HCT116 (cell line): Measurements from ENCODE around the gene MYRF. TPM values are rescaled to one million over a fixed set of nuclear protein-coding genes. Genes with fewer than 3 reads are reported as not detected.

Experiments
- ATAC-seq: fragments of 200-7000 bp; cut with Tn5 transposase; 2 replicates; pipeline ENCODE4 v1.9.1; 2020; ENCODE audit warnings: mild to moderate bottlenecking, moderate library complexity
- BruUV-seq: library from RNA; stranded (reverse); fragments of 400-500 nt; replicated peaks from 2 replicates; lab custom pipeline; 2021; lab: Mats Ljungman, UMichigan
- CTCF ChIA-PET: fragments of 300-600 bp; sonication (Branson Sonifier 250); formaldehyde crosslinking; loops from one replicate; lab custom pipeline; 2021; ENCODE audit warnings: antibody characterized with exemption; lab: Charles Lee
- POLR2A ChIA-PET: fragments of 300-600, 350-600 bp; sonication (Branson Sonifier 250); formaldehyde crosslinking; loops from one replicate; lab custom pipeline; 2021; ENCODE audit warnings: antibody characterized with exemption; lab: Charles Lee
- RAD21 ChIA-PET, 2 experiments: fragments of 300-600 bp; sonication (Branson Sonifier 250); formaldehyde crosslinking; loops; one replicate each; lab custom pipeline; 2023; ENCODE audit warnings: low total read pairs in 2 of 2; ENCODE audit not compliant: uncharacterized antibody in 2 of 2, unreplicated experiment in 2 of 2, low non-redundant PET in 1 of 2; lab: Charles Lee
- DNase-seq: peaks from one replicate; pipeline ENCODE4 v3.0.0-alpha.2; 2010; ENCODE audit warnings: low read depth, low spot score
- H2AFZ ChIP-seq: fragments of 200-600 bp; shearing (Covaris generic), sonication (generic); 2 replicates; pipeline ENCODE4 v1.6.1; 2017; ENCODE audit warnings: low read depth, mixed run types, mixed read lengths, antibody characterized with exemption, low read length; ENCODE audit not compliant: poor library complexity, severe bottlenecking
- H3K27ac ChIP-seq: 2 replicates; pipeline ENCODE4 v1.5.1; 2012; ENCODE audit warnings: low read depth, low read length
- H3K27me3 ChIP-seq: fragments of 200-600 bp; sonication (generic); 2 replicates; pipeline ENCODE4 v1.6.1; 2016; ENCODE audit warnings: mixed run types, low read length, mixed read lengths; ENCODE audit not compliant: insufficient read depth
- H3K36me3 ChIP-seq, 2 experiments: fragments of 200-500 bp in 1 of 2; fragments of 200-600 bp in 1 of 2; sonication (Bioruptor generic) in 1 of 2; sonication (generic) in 1 of 2; 2 replicates each; pipeline versions ENCODE4 v1.5.1 to v1.6.1; 2014 to 2016; ENCODE audit warnings: low read length in 2 of 2, inconsistent platforms in 1 of 2, mixed read lengths in 1 of 2, mixed run types in 1 of 2; ENCODE audit not compliant: insufficient read depth in 2 of 2, control insufficient read depth in 1 of 2
- H3K4me1 ChIP-seq, 2 experiments: fragments of 200-600 bp in 1 of 2; sonication (generic) in 1 of 2; 2 replicates each; pipeline versions ENCODE4 v1.5.1 to v1.6.1; 2012 to 2017; ENCODE audit warnings: low read length in 2 of 2, inconsistent platforms in 1 of 2, mild to moderate bottlenecking in 1 of 2, mixed read lengths in 1 of 2, mixed run types in 1 of 2, moderate library complexity in 1 of 2; ENCODE audit not compliant: insufficient read depth in 2 of 2, control insufficient read depth in 1 of 2
- H3K4me2 ChIP-seq: fragments of 200-600 bp; sonication (generic); 2 replicates; pipeline ENCODE4 v1.6.1; 2017; ENCODE audit warnings: mixed run types, low read length, mixed read lengths
- H3K4me3 ChIP-seq, 2 experiments: fragments of 200-600 bp in 1 of 2; sonication (generic) in 1 of 2; replicated peaks in 1 of 2; 2 replicates each; pipeline ENCODE4 v1.5.1; 2011 to 2016; ENCODE audit warnings: low read length in 2 of 2, control low read depth in 1 of 2, low read depth in 1 of 2, mild to moderate bottlenecking in 1 of 2, mixed read lengths in 1 of 2, mixed run types in 1 of 2
- H3K79me2 ChIP-seq: fragments of 200-600 bp; sonication (generic); 2 replicates; pipeline ENCODE4 v1.6.1; 2017; ENCODE audit warnings: mild to moderate bottlenecking, mixed run types, low read length, moderate library complexity, mixed read lengths; ENCODE audit not compliant: insufficient read depth
- H3K9ac ChIP-seq: fragments of 200-600 bp; sonication (generic); 2 replicates; pipeline ENCODE4 v1.6.1; 2016; ENCODE audit warnings: low read length, mixed read lengths
- H3K9me2 ChIP-seq: fragments of 200-600 bp; sonication (generic), shearing (Covaris generic); 2 replicates; pipeline ENCODE4 v1.6.1; 2017; ENCODE audit warnings: mixed run types, mild to moderate bottlenecking, moderate library complexity; ENCODE audit not compliant: insufficient read depth
- H3K9me3 ChIP-seq, 2 experiments: fragments of 200-500 bp in 1 of 2; fragments of 200-600 bp in 1 of 2; sonication (Bioruptor generic) in 1 of 2; sonication (generic) in 1 of 2; 2 replicates each; pipeline ENCODE4 v1.6.1; 2014 to 2017; ENCODE audit warnings: low read length in 2 of 2, mixed read lengths in 2 of 2, inconsistent platforms in 1 of 2, low read depth in 1 of 2, mild to moderate bottlenecking in 1 of 2, mixed run types in 1 of 2, moderate library complexity in 1 of 2; ENCODE audit not compliant: control insufficient read depth in 1 of 2, insufficient read depth in 1 of 2
- H4K20me1 ChIP-seq: fragments of 200-600 bp; sonication (generic), shearing (Covaris generic); 2 replicates; pipeline ENCODE4 v1.6.1; 2017; ENCODE audit warnings: mixed run types, mild to moderate bottlenecking, moderate library complexity; ENCODE audit not compliant: insufficient read depth
- CEBPB ChIP-seq: IDR thresholded peaks from 2 replicates; pipeline ENCODE4 v1.6.1; 2012; ENCODE audit warnings: low read depth
- ELF1 ChIP-seq: IDR thresholded peaks from 2 replicates; pipeline ENCODE4 v1.6.1; 2012; ENCODE audit warnings: low read depth, borderline replicate concordance
- EZH2 ChIP-seq: fragments of 200-600 bp; sonication (generic); IDR thresholded peaks from 2 replicates; pipeline ENCODE4 v1.6.1; 2017; ENCODE audit warnings: antibody characterized with exemption, mixed run types
- FOSL1 ChIP-seq: IDR thresholded peaks from 2 replicates; pipeline ENCODE4 v1.6.1; 2012; ENCODE audit warnings: low read depth
- JUND ChIP-seq: IDR thresholded peaks from 2 replicates; pipeline ENCODE4 v1.6.1; 2012
- POLR2A ChIP-seq: IDR thresholded peaks from 2 replicates; pipeline ENCODE4 v1.7.0; 2011; ENCODE audit warnings: borderline replicate concordance; ENCODE audit not compliant: insufficient read depth, insufficient read length; ENCODE audit errors: extremely low read depth
- POLR2AphosphoS5 ChIP-seq: IDR thresholded peaks from 2 replicates; pipeline ENCODE4 v1.6.1; 2011; ENCODE audit warnings: mild to moderate bottlenecking, low read depth, low read length, moderate library complexity
- RAD21 ChIP-seq: IDR thresholded peaks from 2 replicates; pipeline ENCODE4 v1.6.1; 2012; ENCODE audit warnings: low read depth, mild to moderate bottlenecking
- SP1 ChIP-seq: IDR thresholded peaks from 2 replicates; pipeline ENCODE4 v1.6.1; 2012; ENCODE audit warnings: low read depth
- SRF ChIP-seq: IDR thresholded peaks from 2 replicates; pipeline ENCODE4 v1.6.1; 2012; ENCODE audit warnings: low read depth
- ZFX ChIP-seq: fragments of 450-650 bp; IDR thresholded peaks from 2 replicates; pipeline ENCODE4 v1.6.1; 2017
- intact Hi-C: fragments of 100-400 bp; cut with micrococcal nuclease; formaldehyde crosslinking; loops from 2 replicates; pipeline ENCODE4 v1.10.0; 2022
- total RNA-seq: library from RNA; stranded (reverse); gene quantifications from one replicate; pipeline ENCODE4 v1.2.1, GENCODE V29; 2021; ENCODE audit not compliant: unreplicated experiment
- TF ChIP-seq, protein P1 (sequence below): IDR thresholded peaks from 2 replicates; pipeline ENCODE4 v1.6.1; 2012
- TF ChIP-seq, protein P2 (sequence below): IDR thresholded peaks from 2 replicates; pipeline ENCODE4 v1.6.1; 2011; ENCODE audit warnings: mild to moderate bottlenecking, low read length, moderate library complexity; ENCODE audit not compliant: insufficient replicate concordance; ENCODE audit errors: extremely low read depth
- TF ChIP-seq, protein P3 (sequence below): IDR thresholded peaks from 2 replicates; pipeline ENCODE4 v1.6.1; 2012
- TF ChIP-seq, protein P4 (sequence below): IDR thresholded peaks from 2 replicates; pipeline ENCODE4 v1.6.1; 2012; ENCODE audit warnings: low read depth

Gene MYRF
- total RNA-seq, 1 experiment from 2014 or later: 52.3 TPM

DNA sequence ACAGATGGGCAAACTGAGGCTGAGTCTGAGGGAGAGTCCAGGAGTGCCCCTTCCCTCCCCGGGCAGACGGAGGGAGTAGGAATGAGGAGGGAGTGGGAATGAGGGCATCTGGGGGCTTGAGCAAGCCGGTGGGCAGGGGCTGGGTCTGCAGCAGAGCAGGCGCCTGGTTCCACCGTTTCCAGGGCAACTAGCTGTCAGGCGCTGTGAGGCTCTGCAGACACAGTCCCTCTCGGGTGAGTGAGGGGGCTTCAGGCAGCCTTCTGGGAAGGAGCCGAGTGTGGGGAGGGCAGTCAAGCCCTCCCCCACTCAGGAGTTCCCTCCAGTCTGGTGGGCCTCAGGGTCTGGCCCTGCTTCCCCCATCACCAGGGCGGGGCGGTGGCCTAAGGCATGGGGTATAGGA lies 20.9 kb downstream of the MYRF start:
- Histone ChIP-seq H3K4me1 (peaks cover 10 to 20% of the 10 kb centered on the region in 2 experiments), H3K27me3 (no peaks in the 10 kb centered on the region), H3K79me2 (no peaks in the 10 kb centered on the region), H3K9me2 (no peaks in the 10 kb centered on the region), H3K4me2 (no peak overlapping the region), H3K36me3 (peaks cover 0 to 5% of the 10 kb centered on the region in 2 experiments; a peak in 1 of 4 replicates), H3K9me3 (no peaks in the 10 kb centered on the region), H3K27ac (no peak overlapping the region), H4K20me1 (no peaks in the 10 kb centered on the region), H3K4me3 (no peak overlapping the region), H2AFZ (no peak overlapping the region), H3K9ac (no peak overlapping the region)
- CTCF ChIA-PET: interaction anchor here (1.1 kb wide), 1 partner anchor 26 kb away, joined by 8 read pairs; no protein-coding TSS in a partner anchor
- no TSS peak for BruUV-seq
- intact Hi-C loops: no loop called here
- RAD21 ChIA-PET: interaction anchor here in 1 of 2 experiments (1.3 kb wide), 1 partner anchor 26 kb away, joined by 8 read pairs; no protein-coding TSS in a partner anchor
- TF ChIP-seq POLR2A (no peak), CEBPB (no peak), FOSL1 (no peak), SRF (no peak), SP1 (no peak), RAD21 (no peak)
- TF ChIP-seq, protein P1, sequence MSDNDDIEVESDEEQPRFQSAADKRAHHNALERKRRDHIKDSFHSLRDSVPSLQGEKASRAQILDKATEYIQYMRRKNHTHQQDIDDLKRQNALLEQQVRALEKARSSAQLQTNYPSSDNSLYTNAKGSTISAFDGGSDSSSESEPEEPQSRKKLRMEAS: no peak
- TF ChIP-seq, protein P2, sequence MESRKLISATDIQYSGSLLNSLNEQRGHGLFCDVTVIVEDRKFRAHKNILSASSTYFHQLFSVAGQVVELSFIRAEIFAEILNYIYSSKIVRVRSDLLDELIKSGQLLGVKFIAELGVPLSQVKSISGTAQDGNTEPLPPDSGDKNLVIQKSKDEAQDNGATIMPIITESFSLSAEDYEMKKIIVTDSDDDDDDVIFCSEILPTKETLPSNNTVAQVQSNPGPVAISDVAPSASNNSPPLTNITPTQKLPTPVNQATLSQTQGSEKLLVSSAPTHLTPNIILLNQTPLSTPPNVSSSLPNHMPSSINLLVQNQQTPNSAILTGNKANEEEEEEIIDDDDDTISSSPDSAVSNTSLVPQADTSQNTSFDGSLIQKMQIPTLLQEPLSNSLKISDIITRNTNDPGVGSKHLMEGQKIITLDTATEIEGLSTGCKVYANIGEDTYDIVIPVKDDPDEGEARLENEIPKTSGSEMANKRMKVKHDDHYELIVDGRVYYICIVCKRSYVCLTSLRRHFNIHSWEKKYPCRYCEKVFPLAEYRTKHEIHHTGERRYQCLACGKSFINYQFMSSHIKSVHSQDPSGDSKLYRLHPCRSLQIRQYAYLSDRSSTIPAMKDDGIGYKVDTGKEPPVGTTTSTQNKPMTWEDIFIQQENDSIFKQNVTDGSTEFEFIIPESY: no peak
- DNase-seq: no peak
- no peak for ATAC-seq
- POLR2A ChIA-PET: interaction anchor here (1.0 kb wide), 1 partner anchor 18 kb away, joined by 3 read pairs; no protein-coding TSS in a partner anchor

DNA sequence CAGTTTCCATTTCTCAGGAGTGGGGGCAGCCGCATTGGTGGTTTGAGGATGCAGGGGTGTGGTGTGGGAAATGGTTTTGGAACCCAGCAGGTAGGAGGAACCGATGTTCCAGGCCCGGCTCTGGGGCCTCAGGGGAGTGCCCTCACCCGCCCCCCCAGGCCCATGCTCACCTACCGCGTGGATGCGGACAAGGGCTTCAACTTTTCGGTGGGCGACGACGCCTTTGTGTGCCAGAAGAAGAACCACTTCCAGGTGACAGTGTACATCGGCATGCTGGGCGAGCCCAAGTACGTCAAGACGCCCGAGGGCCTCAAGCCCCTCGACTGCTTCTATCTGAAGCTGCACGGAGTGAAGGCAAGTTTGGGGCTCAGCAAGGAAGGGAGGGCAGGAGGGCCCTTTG lies 21.4 kb downstream of the MYRF start:
- no peak overlapping the region for H3K27ac ChIP-seq
- peaks cover 10 to 20% of the 10 kb centered on the region in 2 experiments for H3K4me1 ChIP-seq
- H3K79me2 ChIP-seq: no peaks in the 10 kb centered on the region
- no peak overlapping the region for H3K9ac ChIP-seq
- ChIA-PET CTCF (no interaction called here), RAD21 (no interaction called here), POLR2A (no interaction called here)
- intact Hi-C loops: no loop called here
- H3K36me3 ChIP-seq: peaks cover 0 to 7% of the 10 kb centered on the region in 2 experiments; a peak in 1 of 4 replicates
- no peaks in the 10 kb centered on the region for H3K9me3 ChIP-seq
- H3K27me3 ChIP-seq: no peaks in the 10 kb centered on the region
- BruUV-seq: no TSS peak
- H4K20me1 ChIP-seq: no peaks in the 10 kb centered on the region
- no peak overlapping the region for H2AFZ ChIP-seq
- H3K9me2 ChIP-seq: no peaks in the 10 kb centered on the region
- ATAC-seq (no peak), DNase-seq (no peak)
- no peak overlapping the region for H3K4me2 ChIP-seq
- H3K4me3 ChIP-seq: no peak overlapping the region
- no peak for TF ChIP-seq ELF1
- TF ChIP-seq SP1: no peak
- TF ChIP-seq JUND: no peak
- no peak for TF ChIP-seq EZH2
- TF ChIP-seq POLR2AphosphoS5: no peak
- TF ChIP-seq, protein P3, sequence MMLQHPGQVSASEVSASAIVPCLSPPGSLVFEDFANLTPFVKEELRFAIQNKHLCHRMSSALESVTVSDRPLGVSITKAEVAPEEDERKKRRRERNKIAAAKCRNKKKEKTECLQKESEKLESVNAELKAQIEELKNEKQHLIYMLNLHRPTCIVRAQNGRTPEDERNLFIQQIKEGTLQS: no peak
- no peak for TF ChIP-seq ZFX
- TF ChIP-seq, protein P4, sequence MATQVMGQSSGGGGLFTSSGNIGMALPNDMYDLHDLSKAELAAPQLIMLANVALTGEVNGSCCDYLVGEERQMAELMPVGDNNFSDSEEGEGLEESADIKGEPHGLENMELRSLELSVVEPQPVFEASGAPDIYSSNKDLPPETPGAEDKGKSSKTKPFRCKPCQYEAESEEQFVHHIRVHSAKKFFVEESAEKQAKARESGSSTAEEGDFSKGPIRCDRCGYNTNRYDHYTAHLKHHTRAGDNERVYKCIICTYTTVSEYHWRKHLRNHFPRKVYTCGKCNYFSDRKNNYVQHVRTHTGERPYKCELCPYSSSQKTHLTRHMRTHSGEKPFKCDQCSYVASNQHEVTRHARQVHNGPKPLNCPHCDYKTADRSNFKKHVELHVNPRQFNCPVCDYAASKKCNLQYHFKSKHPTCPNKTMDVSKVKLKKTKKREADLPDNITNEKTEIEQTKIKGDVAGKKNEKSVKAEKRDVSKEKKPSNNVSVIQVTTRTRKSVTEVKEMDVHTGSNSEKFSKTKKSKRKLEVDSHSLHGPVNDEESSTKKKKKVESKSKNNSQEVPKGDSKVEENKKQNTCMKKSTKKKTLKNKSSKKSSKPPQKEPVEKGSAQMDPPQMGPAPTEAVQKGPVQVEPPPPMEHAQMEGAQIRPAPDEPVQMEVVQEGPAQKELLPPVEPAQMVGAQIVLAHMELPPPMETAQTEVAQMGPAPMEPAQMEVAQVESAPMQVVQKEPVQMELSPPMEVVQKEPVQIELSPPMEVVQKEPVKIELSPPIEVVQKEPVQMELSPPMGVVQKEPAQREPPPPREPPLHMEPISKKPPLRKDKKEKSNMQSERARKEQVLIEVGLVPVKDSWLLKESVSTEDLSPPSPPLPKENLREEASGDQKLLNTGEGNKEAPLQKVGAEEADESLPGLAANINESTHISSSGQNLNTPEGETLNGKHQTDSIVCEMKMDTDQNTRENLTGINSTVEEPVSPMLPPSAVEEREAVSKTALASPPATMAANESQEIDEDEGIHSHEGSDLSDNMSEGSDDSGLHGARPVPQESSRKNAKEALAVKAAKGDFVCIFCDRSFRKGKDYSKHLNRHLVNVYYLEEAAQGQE: no peak
- TF ChIP-seq POLR2A: no peak
